ENCODE measurements around the gene PATJ.
"Not testable (repeated sequence)": the region's sequence is repeated elsewhere in the genome, so short reads cannot be mapped to it uniquely, and the experiment has no call there.

Gene PATJ

DNA sequence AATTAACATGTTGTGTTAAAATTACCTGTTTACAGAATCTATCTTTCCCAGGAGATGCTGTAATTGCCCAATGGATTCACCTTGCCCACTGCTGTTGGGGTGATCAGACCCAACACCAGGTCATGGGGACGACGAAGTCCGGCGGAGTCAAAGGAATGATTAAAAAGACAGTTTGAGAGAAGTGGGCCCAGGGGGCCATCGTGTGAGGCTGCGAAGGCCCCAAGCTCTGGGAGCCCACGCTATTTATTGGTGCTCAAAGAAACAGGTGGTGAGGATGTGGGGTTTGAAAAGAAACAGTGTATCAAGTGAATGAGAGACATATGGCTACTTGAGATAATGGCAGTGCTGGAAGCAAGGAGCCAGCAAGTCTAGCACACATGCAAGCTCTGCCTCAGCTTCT lies 436.1 kb downstream of the PATJ start:
- no peak for DNase-seq (ENCODE audit: low spot score)

GRCh38 chr1:62180054-62180453 lies 437.8 kb downstream of the PATJ start:
- not testable (repeated sequence) for DNase-seq (ENCODE audit: low spot score)

DNA sequence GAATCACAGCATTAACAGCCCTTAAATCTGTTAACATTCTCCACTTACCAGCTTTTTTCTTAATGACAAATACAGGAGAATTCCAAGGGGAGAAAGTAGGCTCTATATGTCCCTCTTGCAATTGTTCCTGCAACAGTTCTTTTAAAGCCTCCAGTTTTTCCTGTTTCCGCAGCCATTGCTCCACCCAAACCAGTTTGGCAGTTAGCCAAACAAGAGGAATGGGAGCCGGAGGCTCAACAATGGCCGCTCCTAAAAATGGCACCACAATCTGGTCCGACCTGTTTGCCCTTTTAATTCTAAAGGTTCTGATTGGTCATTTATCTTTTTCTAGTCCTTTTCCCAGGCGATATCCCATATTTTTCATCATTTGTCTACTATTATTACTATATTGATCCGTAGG lies 438.4 kb downstream of the PATJ start:
- DNase-seq (ENCODE audit: low spot score): no peak

DNA sequence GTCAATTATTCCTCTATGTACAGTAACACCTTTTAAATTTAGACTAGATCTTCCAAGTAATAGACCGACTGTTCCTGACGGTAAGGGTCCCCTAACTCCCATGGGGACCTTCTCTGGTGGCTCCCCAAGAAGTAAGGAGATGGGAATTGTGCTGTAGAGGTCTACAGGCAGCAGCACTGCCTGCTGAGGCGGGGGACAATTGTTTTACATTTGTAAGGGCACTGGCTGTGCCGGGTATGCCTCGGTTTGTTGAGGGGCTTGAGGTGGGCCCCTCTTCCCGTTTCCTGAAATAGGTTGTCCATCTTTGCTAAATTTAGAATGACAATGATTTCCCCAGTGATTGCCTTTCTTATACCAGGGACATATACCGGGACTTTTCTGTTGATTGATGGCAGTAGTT lies 439.3 kb downstream of the PATJ start:
- DNase-seq (ENCODE audit: low spot score): no peak

DNA sequence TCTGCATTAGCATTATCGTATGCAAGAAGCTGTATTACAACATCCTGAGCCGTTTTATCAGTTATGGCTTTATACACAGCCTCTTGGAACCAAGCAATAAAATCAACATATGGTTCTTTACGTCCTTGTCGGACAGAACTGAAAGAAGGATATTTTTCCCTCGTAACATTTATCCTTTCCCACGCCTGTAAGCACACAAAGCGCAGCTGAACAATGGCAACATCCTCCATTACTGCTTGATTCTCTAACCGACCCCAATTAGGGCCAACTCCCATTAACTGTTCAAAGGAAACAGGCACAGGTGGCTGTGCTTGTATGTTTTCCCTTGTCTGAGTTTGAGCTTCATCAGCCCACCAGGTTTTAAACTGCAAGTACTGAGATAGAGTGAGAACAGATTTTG lies 439.9 kb downstream of the PATJ start:
- not testable (repeated sequence) for DNase-seq (ENCODE audit: low spot score)

DNA sequence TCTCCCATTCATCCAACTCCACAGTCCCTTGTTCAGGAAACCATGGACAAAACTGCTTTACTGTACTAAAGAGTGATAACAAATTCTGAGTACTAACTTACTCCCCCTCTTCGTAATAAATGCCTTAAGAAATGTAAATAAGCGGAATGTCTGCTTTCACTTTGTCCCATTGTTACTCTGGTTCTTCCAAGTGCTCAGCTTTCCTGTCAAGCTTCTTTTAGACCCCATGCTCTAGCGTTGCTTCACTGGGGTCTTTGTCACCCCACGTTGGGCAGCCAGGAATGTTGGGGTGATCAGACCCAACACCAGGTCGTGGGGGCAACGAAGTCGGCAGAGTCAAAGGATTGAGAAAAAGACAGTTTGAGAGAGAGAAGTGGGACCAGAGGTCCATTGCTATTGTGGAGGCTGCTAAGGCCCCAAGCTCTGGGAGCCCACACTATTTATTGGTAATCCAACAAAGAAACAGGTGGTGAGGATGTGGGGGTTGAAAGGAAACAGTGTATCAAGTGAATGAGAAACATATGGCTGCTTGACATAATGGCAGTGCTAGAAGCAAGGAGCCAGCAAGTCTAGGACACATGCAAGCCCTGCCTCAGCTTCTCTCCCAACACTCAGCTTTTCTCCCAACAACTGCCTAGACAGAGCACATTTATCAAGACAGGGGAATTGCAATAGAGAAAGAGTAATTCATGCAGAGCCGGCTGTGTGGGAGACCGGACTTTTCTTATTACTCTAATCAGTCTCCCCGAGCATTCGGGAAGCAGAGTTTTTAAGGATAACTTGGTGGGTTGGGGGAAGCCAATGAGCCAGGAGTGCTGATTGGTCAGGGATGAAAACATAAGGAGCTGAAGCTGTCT lies 441.1 kb downstream of the PATJ start:
- DNase-seq (ENCODE audit: low spot score): not testable (repeated sequence)

- DNase-seq (ENCODE audit: low spot score): no peak
Observed at GRCh38 chr1:62184336-62184735, 442.1 kb downstream of the PATJ start.

- not testable (repeated sequence) for DNase-seq (ENCODE audit: low spot score)
Observed at GRCh38 chr1:62185233-62185632, 443.0 kb downstream of the PATJ start.

GRCh38 chr1:62185677-62186076 lies 443.4 kb downstream of the PATJ start:
- DNase-seq (ENCODE audit: low spot score): no peak

DNA sequence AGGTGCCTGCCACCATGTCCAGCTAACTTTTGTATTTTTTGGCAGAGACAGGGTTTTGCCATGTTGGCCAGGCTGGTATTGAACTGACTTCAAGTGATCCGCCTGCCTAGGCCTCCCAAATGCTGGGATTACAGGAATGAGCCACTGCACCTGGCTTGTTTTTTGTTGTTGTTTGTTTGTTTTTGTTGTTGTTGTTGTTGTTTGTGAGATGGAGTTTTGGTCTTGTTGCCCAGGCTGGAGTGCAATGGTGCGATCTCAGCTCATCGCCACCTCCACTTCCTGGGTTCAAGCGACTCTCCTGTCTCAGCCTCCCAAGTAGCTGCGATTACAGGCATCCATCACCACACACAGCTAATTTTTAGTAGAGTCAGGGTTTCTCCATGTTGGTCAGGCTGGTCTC lies 445.3 kb downstream of the PATJ start:
- DNase-seq (ENCODE audit: low spot score): no peak

DNA sequence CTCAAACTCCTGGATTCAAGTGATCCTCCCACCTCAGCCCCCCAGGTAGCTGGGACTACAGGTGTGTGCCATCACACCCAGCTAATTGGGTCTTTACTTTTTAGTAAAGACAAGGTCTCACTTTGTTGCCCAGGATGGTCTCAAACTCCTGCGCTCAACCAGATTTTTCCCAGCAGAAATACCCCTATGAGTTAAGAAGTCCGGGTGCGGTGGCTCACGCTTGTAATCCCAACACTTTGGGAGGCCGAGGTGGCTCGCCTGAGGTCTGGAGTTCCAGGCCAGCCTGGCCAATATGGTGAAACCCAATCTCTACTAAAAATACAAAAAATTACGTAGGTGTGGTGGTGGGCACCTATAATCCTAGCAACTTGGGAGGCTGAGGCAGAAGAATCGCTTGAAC lies 445.8 kb downstream of the PATJ start:
- no peak for DNase-seq (ENCODE audit: low spot score)

DNA sequence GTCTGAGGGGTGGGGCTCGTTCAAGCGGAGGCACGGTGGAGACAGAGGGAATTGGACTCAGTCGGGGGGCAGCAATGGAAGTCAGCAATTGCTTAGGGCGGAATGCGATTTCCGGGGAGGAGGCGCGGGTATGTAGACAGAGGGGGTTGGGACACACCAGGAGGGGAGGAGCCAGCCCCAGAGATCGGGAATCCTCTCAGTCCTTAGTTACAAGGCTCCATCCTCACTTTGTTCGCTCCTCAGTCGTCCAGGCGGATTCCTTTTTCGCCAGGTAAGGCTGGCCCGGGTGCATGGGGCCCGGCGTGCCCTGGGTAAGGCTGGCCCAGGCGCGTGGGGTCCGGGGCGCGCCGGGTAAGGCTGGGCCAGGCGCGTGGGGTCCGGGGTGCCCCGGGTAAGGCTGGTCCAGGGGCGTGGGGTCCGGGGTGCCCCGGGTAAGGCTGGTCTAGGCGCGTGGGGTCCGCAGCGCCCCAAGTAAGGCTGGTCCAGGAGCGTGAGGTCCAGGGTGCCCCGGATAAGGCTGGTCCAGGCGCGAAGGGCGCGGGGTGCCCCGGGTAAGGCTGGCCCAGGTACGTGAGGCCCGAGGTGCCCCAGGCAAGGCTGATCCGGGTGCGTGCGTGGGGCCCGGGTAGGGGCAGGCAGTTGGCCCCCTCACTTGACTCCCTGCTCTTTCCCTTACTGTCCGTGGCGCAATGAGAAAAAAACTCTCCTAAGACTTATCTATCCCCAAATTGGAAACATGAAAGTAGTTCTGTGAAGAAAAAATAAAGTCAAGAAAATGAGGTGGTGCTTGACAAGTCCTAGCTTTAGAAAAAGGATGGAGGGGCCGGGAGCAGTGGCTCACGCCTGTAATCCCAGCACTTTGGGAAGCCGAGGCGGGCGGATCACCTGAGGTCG lies 452.6 kb downstream of the PATJ start, which contains the start of gene L1TD1:
L1TD1 (plus strand) TSS at position 199 of the 894 bp plus-strand sequence. CDS start 11,780 bp downstream, outside the sequence.
- DNase-seq (ENCODE audit: low spot score): no peak

DNA sequence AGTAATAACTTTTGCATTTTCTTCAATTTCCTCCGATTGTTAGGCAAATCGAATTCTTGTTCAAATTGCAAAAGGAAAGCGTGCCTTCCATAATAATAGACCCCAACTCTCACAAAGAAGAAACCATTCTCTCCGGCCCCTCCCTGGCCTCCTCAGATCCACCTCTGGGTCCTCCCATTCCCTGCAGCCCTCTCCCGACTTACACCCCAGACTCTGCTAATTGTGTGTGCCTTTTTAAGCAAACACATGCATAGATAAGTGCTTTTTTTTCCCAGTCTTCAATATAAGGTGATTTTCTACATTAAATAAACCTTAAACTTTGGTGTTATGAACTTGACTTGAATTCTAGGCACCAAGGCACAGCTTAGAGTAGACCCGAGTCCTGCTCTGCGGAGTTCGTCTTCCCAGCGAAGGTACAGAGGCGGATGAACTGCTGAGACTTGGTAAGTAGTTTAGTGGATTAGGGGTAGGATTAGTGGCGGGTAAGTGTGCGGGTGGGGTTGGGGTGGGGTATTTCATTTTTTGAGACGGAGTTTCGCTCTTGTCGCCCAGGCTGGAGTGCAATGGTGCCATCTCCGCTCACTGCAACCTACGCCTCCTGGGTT lies 453.9 kb downstream of the PATJ start:
- DNase-seq (ENCODE audit: low spot score): no peak

- DNase-seq (ENCODE audit: low spot score): no peak
Observed at GRCh38 chr1:62198069-62198780, 455.9 kb downstream of the PATJ start.

GRCh38 chr1:62198781-62199125 lies 456.5 kb downstream of the PATJ start:
- DNase-seq (ENCODE audit: low spot score): no peak

DNA sequence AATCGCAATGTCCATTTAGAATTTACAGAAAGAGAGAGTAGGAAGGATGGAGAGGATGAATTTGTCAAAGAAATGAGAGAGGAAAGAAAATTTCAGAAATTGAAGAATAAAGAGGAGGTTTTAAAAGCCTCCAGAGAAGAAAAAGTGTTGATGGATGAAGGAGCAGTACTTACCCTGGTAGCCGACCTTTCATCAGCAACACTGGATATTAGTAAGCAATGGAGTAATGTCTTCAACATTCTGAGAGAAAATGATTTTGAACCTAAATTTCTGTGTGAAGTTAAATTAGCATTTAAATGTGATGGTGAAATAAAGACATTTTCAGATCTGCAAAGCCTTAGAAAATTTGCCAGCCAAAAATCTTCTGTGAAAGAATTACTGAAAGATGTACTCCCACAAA lies 464.9 kb downstream of the PATJ start:
- DNase-seq (ENCODE audit: low spot score): no peak

DNA sequence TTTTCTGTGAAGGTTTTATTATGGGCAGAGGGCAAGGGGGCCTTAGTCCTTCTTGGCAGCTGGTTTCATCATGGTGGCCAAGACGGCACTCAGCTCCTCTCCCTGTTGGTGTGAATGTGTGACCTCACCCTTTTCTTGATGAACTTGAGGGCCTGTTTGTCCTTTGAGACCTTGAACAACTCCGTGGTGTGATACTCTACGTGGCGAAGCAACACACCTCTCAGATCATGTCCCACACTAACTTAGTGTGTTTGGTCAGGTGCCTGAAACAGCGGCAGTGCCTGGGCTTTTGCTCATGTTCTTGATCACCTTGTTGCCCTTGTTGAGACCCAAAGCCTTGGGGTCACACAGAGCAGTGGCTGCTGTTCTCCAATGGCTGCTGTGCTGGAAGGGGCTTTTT lies 465.8 kb downstream of the PATJ start:
- no peak for DNase-seq (ENCODE audit: low spot score)

- no peak for DNase-seq (ENCODE audit: low spot score)
Observed at GRCh38 chr1:62208970-62209369, 466.7 kb downstream of the PATJ start.

GRCh38 chr1:62209931-62210595 lies 467.8 kb downstream of the PATJ start:
- DNase-seq (ENCODE audit: low spot score): no peak

DNA sequence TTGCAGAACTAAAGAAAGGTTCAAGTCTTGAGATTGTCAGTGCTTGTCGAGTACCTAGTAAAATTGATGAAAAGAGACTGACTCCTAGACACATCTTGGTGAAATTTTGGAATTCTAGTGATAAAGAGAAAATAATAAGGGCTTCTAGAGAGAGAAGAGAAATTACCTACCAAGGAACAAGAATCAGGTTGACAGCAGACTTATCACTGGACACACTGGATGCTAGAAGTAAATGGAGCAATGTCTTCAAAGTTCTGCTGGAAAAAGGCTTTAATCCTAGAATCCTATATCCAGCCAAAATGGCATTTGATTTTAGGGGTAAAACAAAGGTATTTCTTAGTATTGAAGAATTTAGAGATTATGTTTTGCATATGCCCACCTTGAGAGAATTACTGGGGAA lies 468.7 kb downstream of the PATJ start:
- no peak for DNase-seq (ENCODE audit: low spot score)

GRCh38 chr1:62212411-62212810 lies 470.1 kb downstream of the PATJ start:
- no peak for DNase-seq (ENCODE audit: low spot score)
